ENCODE results near the gene CD14.
A peak's percentile ranks its signal among the peaks of the same experiment; 100 is the strongest.

CD14 gene

DNA sequence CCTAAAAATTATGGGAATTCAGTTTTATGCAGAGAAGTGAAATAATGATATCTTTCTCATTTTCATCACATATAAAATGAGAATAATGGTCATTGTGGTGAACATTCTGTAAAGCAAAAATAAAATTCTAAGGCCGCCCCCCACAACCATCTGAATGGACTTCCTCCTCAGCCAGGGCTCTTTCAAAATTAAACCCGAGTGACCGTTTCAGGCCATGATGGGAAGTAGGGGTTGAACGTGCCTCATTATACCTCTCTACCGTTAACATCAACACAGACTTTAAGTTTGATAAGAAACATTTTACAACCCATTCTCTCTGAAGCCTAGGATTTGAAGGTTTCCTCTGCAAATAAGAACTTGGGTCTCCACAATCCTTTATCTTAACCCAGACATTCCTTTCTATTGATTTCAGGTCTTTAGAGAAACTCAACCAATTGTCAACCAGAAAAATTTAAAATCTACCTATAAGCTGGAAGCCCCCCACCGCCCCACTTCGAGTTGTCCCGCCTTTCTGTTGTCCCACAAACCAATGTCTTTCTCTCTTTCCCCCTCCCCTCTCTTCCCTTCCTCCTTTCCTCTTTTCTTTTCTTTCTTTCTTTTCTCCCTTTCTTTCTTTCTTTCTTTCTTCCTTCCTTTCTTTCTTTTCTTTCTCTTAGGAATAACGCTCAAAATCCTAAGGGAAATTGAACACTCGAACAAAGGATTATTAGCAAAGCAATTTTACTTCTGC lies 4.6 kb upstream of the CD14 start:
- Histone ChIP-seq H3K4me2 (no peak overlapping the region), H3K9ac (no peak overlapping the region), H3K36me3 (peaks cover 17% of the 10 kb centered on the region), H3K4me1 (peaks cover 29% of the 10 kb centered on the region), H4K20me1 (no peaks in the 10 kb centered on the region), H3K27ac (no peak overlapping the region), H3K27me3 (peaks cover 20% of the 10 kb centered on the region), H3K9me3 (peaks cover 10% of the 10 kb centered on the region), H3K4me3 (no peak overlapping the region)
- no peak for TF ChIP-seq Cebpa-rat (IDR thresholded peaks at IDR 0.05)

DNA sequence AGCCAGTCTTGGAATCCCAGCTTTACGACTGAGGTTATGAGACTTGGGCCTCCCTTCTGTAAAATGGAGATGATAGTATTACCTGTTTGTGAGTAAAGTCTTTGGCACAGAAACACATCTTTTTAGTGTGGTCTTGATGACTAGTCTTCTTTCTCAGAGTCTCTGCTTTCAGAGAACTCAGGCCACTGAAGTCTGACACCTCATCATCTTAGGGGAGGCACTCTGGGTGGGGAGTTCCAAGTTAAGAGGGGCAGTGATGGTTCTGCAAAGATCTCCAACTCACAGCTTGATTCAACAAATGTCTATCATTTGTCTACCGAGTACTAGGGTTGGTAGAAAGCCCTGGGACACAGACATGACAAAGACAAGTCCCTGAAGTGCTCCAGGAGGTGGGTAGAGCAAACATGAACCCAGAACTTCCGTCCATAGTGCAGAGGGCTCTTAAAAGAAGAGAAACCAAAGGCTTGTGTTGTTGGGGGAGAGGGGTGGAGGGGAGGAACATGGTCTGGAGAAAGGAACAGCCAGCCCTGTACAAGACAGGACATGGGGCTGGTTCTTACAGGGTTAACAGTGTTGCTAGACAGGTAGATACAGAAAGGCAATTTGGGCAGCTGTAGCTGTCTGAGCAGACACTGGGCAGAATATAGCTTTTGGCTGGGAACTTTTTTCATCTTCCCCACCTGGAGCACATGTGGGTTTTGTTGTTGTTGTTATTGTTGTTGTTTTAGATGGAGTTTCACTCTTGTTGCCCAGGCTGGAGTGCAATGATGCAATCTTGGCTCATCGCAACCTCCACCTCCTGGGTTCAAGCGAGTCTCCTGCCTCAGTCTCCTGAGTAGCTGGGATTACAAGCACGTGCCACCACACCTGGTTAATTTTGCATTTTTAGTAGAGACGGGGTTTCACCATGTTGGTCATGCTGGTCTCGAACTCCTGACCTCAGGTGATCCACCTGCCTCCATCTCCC lies 2.6 kb upstream of the CD14 start:
- Histone ChIP-seq H3K36me3 (peaks cover 7% of the 10 kb centered on the region; the same call in 1 of the 2 replicates), H3K9ac (no peak overlapping the region), H3K4me1 (peaks cover 17% of the 10 kb centered on the region), H3K4me2 (no peak overlapping the region), H3K9me3 (peaks cover 27% of the 10 kb centered on the region), H3K27ac (no peak overlapping the region), H3K4me3 (no peak overlapping the region), H4K20me1 (no peaks in the 10 kb centered on the region), H3K27me3 (peaks cover 39% of the 10 kb centered on the region)
- no peak for TF ChIP-seq Cebpa-rat (IDR thresholded peaks at IDR 0.05)

DNA sequence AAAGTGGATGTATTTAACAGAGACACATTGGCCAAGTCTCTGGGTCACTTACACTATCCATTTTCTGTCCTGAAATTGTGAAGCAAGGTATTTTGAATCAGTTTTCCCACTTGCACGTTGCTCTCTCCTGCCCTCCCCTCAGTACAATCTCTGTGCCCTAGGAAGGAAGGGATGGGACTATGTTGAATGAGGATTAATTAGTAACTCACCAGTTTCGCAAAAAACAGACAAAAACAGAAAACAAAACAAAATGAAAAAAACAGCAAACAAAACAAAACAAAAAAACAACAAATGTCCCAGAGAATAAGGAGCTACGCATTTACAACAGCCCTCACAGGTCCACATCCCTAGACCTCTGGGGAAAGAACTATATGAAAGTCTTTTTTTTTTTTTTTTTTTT lies 1.1 kb upstream of the CD14 start:
- no peak overlapping the region for H3K4me2 ChIP-seq
- peaks cover 7% of the 10 kb centered on the region; the same call in 1 of the 2 replicates for H3K36me3 ChIP-seq
- H3K9me3 ChIP-seq = peaks cover 28% of the 10 kb centered on the region
- H3K4me3 ChIP-seq = no peak overlapping the region
- 0 out of 2 replicates have a peak, but pooled peaks cover 6% of the 10 kb centered on the region for H3K4me1 ChIP-seq
- no peak for TF ChIP-seq Cebpa-rat (IDR thresholded peaks at IDR 0.05)
- no peak overlapping the region for H3K9ac ChIP-seq
- no peak overlapping the region for H3K27ac ChIP-seq
- peaks cover 43% of the 10 kb centered on the region for H3K27me3 ChIP-seq
- H4K20me1 ChIP-seq = no peaks in the 10 kb centered on the region

DNA sequence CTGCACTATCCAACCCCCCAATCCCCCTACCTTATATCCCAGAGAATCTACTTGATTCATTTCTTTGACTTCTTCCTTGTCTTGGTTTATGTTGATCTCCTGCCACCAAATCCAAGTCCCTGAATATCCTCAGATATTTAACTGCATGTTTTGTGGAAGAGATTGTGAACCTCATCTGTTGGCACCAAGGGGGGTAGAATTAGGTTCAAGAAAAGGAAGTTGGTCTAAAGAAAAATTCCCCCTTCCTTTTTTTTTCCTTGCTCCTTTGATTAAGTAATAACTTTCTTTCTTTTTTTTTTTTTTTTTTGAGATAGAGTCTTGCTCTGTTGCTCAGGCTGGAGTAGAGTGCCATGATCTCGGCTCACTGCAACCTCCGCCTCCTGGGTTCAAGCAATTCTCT lies 526 bp upstream of the CD14 start:
- Histone ChIP-seq H3K27me3 (peaks cover 47% of the 10 kb centered on the region), H3K27ac (no peak overlapping the region), H3K4me2 (no peak overlapping the region), H3K4me3 (no peak overlapping the region), H3K9ac (no peak overlapping the region), H4K20me1 (no peaks in the 10 kb centered on the region), H3K36me3 (peaks cover 7% of the 10 kb centered on the region; the same call in 1 of the 2 replicates), H3K4me1 (0 out of 2 replicates have a peak, but pooled peaks cover under 1% of the 10 kb centered on the region), H3K9me3 (peaks cover 34% of the 10 kb centered on the region)
- no peak for TF ChIP-seq Cebpa-rat (IDR thresholded peaks at IDR 0.05)

DNA sequence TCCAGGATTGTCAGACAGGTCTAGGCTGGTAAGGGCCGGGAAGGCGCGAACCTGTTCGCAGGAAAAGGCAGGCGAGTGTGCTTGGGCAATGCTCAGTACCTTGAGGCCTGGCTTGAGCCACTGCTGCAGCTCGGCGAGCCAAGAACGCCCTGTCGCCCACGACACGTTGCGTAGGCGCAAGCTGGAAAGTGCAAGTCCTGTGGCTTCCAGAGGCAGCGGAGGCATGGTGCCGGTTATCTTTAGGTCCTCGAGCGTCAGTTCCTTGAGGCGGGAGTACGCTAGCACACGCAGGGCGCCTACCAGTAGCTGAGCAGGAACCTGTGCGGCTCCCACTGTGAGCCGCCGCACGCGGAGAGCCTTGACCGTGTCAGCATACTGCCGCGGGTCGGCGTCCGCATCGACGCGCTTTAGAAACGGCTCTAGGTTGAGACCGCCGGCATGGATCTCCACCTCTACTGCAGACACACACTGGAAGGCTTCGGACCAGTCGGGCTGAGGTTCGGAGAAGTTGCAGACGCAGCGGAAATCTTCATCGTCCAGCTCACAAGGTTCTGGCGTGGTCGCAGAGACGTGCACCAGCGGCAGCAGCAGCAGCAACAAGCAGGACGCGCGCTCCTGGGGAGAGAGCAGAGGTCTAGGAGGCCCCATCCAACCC lies 482 bp downstream of the CD14 start:
- H3K4me3 ChIP-seq = peak overlapping the region; percentile 39; the same call in 1 of the 2 replicates
- H3K4me1 ChIP-seq = no peaks in the 10 kb centered on the region
- H3K4me2 ChIP-seq = peak overlapping the region; percentile 27; the same call in 1 of the 2 replicates

DNA sequence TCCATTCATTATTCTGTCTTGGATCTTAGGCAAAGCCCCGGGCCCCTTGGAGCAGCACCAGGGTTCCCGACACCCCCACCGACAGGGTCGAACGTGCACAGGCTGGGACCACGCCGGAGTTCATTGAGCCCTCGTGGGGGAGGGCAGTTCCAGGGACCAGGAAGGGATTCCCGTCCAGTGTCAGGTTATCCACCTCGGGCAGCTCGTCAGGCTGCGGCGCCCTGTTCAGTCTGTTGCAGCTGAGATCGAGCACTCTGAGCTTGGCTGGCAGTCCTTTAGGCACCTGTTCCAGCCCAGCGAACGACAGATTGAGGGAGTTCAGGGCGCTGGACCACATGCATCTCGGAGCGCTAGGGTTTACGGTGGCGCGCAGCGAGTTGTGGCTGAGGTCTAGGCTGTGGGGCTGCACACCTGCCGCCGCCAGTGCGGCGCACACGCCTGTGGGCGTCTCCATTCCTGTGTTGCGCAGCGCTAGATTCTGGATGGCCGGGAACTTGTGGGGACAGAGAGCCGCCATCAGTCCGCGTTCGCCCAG lies 1.1 kb downstream of the CD14 start:
- Histone ChIP-seq H3K36me3 (peaks cover 7% of the 10 kb centered on the region; the same call in 1 of the 2 replicates), H3K9ac (no peak overlapping the region), H3K4me1 (no peaks in the 10 kb centered on the region), H3K9me3 (peaks cover 49% of the 10 kb centered on the region), H3K27ac (no peak overlapping the region), H3K4me2 (no peak overlapping the region), H4K20me1 (no peaks in the 10 kb centered on the region), H3K27me3 (peaks cover 47% of the 10 kb centered on the region), H3K4me3 (peak overlapping the region; percentile 39; the same call in 1 of the 2 replicates)
- no peak for TF ChIP-seq Cebpa-rat (IDR thresholded peaks at IDR 0.05)

More for the DNA sequence above, 482 bp downstream of the CD14 start:
- Histone ChIP-seq H3K27me3 (peaks cover 47% of the 10 kb centered on the region), H3K27ac (no peak overlapping the region), H3K9me3 (peaks cover 44% of the 10 kb centered on the region), H3K36me3 (peaks cover 7% of the 10 kb centered on the region; the same call in 1 of the 2 replicates), H4K20me1 (no peaks in the 10 kb centered on the region), H3K9ac (no peak overlapping the region)
- TF ChIP-seq Cebpa-rat (IDR thresholded peaks at IDR 0.05) = no peak

DNA sequence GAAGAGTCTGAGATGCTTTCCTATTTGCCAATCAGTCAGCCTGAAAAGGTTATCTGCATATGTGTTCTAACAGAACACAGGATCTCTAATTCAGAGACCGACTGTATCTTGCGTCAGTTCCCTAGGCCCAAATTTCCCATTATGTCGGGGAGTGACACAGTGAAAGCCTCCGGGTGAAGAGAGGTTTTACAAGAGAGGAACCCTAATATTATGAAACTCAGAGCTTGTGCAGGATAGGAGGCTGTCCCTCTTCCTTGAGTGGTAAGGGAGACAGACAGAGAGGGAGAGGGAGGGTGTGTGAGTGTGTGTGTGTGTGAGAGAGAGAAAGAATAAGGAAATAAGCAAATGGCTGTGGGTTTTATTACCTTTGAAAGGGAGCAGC lies 1.9 kb downstream of the CD14 start:
- no peak overlapping the region for H3K27ac ChIP-seq
- no peak overlapping the region for H3K4me2 ChIP-seq
- H3K36me3 ChIP-seq = peaks cover 7% of the 10 kb centered on the region; the same call in 1 of the 2 replicates
- TF ChIP-seq Cebpa-rat (IDR thresholded peaks at IDR 0.05) = no peak
- H3K4me1 ChIP-seq = no peaks in the 10 kb centered on the region
- H3K4me3 ChIP-seq = no peak overlapping the region
- H3K9ac ChIP-seq = no peak overlapping the region
- H4K20me1 ChIP-seq = no peaks in the 10 kb centered on the region
- peaks cover 47% of the 10 kb centered on the region for H3K27me3 ChIP-seq
- peaks cover 56% of the 10 kb centered on the region for H3K9me3 ChIP-seq

DNA sequence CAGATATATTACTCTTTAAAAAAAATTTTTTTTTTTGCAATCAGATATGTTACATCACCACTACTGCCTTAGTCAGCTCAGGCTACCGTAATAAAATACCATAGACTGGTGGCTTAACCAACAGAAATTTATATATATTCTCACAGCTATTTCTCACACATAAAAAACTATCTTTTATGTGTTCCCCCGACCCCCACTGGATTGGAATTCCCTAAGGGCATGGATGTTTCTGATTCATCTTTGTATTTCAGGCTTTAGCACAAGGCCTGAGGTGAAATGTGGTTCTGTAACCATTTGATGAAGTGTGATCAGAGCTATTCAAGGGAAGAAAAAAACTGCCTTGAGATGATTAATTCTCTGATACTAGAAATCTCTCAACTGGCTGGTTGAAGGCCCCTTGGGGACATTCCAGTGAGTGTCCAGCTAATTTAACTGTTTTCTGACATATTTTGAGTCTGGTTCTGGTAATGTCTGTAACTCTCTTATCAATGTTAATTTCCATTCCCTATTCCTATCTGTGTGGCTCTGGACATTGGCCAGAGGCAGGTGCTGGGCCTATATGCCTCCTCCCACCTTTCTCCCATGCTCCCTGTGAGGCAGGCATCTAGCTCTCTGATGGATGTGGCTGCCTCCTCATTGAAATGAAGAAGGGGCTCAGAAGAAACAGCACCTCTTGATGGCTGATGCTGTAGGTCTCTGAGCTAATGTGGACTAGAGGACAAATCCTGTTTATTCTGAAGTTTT lies 2.5 kb downstream of the CD14 start:
- no peak overlapping the region for H3K4me2 ChIP-seq
- peaks cover 56% of the 10 kb centered on the region for H3K9me3 ChIP-seq
- TF ChIP-seq Cebpa-rat (IDR thresholded peaks at IDR 0.05) = no peak
- H3K36me3 ChIP-seq = peaks cover 7% of the 10 kb centered on the region; the same call in 1 of the 2 replicates
- no peak overlapping the region for H3K9ac ChIP-seq
- peaks cover 47% of the 10 kb centered on the region for H3K27me3 ChIP-seq
- H3K4me3 ChIP-seq = no peak overlapping the region
- no peaks in the 10 kb centered on the region for H4K20me1 ChIP-seq
- H3K27ac ChIP-seq = no peak overlapping the region
- H3K4me1 ChIP-seq = no peaks in the 10 kb centered on the region
